ENCODE measurements around the gene UTP14A. TPM values are rescaled to one million over a fixed set of nuclear protein-coding genes. Genes with fewer than 3 reads are reported as not detected.

Gene UTP14A
- total and polyA plus RNA-seq, 2 donors from 2014 or later, result 7.7 to 15.3 TPM

DNA sequence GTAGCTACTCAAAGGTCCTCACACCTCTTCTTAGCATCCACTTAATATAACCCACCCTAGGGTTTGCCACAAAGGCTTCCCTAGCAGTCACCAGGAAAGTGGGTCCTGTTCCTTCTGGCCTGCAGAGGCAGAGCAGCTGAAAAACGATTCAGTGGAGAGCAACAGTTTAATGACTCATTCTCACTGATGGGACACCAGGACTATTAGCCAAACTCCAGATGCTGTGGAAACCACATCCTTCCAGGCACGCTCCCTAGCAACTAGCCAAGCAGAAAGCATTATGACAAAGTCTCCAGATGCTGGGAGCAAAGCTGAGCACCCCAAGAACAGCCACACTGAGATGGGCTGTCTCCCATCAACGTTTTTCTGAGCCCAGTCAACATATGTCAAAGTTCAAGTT, 30.3 kb upstream of the UTP14A start:
- H3K9me3 ChIP-seq (ENCODE audit: control insufficient read depth in 2 of 3, insufficient read depth in 1 of 3, low read length in 3 of 3), result no peaks in the 10 kb centered on the region
- H3K4me1 ChIP-seq (ENCODE audit: control insufficient read depth in 2 of 3, insufficient read depth in 2 of 3, low read depth in 1 of 3, low read length in 3 of 3), result no peaks in the 10 kb centered on the region
- no peak for DNase-seq
- H3K36me3 ChIP-seq (ENCODE audit: control insufficient read depth in 2 of 3, insufficient read depth in 3 of 3, low read length in 3 of 3), result no peaks in the 10 kb centered on the region
- intact Hi-C loops (cut with DNase I), result no loop called here
- H3K4me3 ChIP-seq (ENCODE audit: low read length in 3 of 3), result no peak overlapping the region
- no peak for FAIRE-seq
- no peak overlapping the region for H3K27ac ChIP-seq (ENCODE audit: low read depth in 2 of 2, low read length in 2 of 2)
- TF ChIP-seq, protein P1, sequence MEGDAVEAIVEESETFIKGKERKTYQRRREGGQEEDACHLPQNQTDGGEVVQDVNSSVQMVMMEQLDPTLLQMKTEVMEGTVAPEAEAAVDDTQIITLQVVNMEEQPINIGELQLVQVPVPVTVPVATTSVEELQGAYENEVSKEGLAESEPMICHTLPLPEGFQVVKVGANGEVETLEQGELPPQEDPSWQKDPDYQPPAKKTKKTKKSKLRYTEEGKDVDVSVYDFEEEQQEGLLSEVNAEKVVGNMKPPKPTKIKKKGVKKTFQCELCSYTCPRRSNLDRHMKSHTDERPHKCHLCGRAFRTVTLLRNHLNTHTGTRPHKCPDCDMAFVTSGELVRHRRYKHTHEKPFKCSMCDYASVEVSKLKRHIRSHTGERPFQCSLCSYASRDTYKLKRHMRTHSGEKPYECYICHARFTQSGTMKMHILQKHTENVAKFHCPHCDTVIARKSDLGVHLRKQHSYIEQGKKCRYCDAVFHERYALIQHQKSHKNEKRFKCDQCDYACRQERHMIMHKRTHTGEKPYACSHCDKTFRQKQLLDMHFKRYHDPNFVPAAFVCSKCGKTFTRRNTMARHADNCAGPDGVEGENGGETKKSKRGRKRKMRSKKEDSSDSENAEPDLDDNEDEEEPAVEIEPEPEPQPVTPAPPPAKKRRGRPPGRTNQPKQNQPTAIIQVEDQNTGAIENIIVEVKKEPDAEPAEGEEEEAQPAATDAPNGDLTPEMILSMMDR (IDR thresholded peaks at IDR 0.05; ENCODE audit: borderline replicate concordance, extremely low read depth, insufficient read depth), result no peak
- no peak overlapping the region for H3K9ac ChIP-seq (ENCODE audit: low read length in 3 of 3)
- H3K27me3 ChIP-seq (ENCODE audit: control insufficient read depth, insufficient read depth, low read length), result no peaks in the 10 kb centered on the region

DNA sequence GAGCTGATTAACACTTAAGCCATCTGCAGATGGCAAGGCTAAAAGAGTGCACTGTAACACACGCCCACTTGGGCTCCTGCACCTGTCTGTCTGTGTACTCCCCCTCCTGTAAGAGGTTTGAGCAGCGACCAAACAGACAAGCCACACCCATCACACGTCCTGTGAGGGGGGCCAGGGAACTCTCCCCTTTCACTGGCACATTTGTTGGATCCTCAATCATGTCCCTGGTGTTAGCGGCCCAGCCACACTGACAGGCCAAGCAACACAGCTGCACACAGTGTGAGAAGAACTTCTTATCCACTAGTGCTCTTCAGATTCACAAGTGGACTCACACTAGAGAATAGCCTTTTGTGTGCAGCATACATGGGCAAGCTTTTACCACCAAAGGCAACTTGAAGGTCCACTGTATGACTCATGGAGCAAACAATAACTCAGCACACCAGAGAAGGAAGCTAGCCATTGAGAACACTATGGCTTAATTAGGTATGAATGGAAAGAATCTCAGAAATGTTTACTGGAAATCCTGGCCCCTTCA, 29.1 kb upstream of the UTP14A start:
- intact Hi-C loops (cut with DNase I), result no loop called here
- H3K9ac ChIP-seq (ENCODE audit: low read length in 3 of 3), result no peak overlapping the region
- H3K36me3 ChIP-seq (ENCODE audit: control insufficient read depth in 2 of 3, insufficient read depth in 3 of 3, low read length in 3 of 3), result no peaks in the 10 kb centered on the region
- no peaks in the 10 kb centered on the region for H3K4me1 ChIP-seq (ENCODE audit: control insufficient read depth in 2 of 3, insufficient read depth in 2 of 3, low read depth in 1 of 3, low read length in 3 of 3)
- no peak overlapping the region for H3K27ac ChIP-seq (ENCODE audit: low read depth in 2 of 2, low read length in 2 of 2)
- FAIRE-seq (no peak), DNase-seq (no peak)
- no peaks in the 10 kb centered on the region for H3K9me3 ChIP-seq (ENCODE audit: control insufficient read depth in 2 of 3, insufficient read depth in 1 of 3, low read length in 3 of 3)
- no peaks in the 10 kb centered on the region for H3K27me3 ChIP-seq (ENCODE audit: control insufficient read depth, insufficient read depth, low read length)
- no peak overlapping the region for H3K4me3 ChIP-seq (ENCODE audit: low read length in 3 of 3)
- TF ChIP-seq, protein P1 (IDR thresholded peaks at IDR 0.05; ENCODE audit: borderline replicate concordance, extremely low read depth, insufficient read depth), result no peak

DNA sequence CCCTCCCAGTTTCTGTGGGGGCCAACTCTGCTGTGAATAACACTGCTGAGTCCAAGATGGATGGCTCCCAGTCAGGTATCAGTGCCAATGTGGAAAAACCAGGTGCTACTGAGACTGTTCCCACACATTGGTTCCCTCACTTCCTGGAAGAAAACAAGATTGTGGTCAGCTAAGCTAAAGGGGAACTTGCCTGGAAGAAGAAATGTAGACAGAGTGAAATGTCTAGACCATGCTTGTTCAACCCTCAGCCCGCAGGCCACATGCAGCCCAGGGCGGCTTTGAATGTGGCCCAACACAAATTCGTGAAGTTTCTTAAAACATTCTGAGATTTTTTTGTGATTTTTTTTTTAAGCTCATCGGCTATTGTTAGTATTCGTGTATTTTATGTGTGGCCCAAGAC, 28.6 kb upstream of the UTP14A start:
- Histone ChIP-seq H3K9me3 (ENCODE audit: control insufficient read depth in 2 of 3, insufficient read depth in 1 of 3, low read length in 3 of 3) (no peaks in the 10 kb centered on the region), H3K27ac (ENCODE audit: low read depth in 2 of 2, low read length in 2 of 2) (no peak overlapping the region), H3K36me3 (ENCODE audit: control insufficient read depth in 2 of 3, insufficient read depth in 3 of 3, low read length in 3 of 3) (no peaks in the 10 kb centered on the region), H3K4me3 (ENCODE audit: low read length in 3 of 3) (no peak overlapping the region), H3K9ac (ENCODE audit: low read length in 3 of 3) (no peak overlapping the region), H3K4me1 (ENCODE audit: control insufficient read depth in 2 of 3, insufficient read depth in 2 of 3, low read depth in 1 of 3, low read length in 3 of 3) (no peaks in the 10 kb centered on the region), H3K27me3 (ENCODE audit: control insufficient read depth, insufficient read depth, low read length) (no peaks in the 10 kb centered on the region)
- FAIRE-seq (no peak), DNase-seq (no peak)
- intact Hi-C loops (cut with DNase I), result no loop called here
- TF ChIP-seq, protein P1 (IDR thresholded peaks at IDR 0.05; ENCODE audit: borderline replicate concordance, extremely low read depth, insufficient read depth), result no peak

DNA sequence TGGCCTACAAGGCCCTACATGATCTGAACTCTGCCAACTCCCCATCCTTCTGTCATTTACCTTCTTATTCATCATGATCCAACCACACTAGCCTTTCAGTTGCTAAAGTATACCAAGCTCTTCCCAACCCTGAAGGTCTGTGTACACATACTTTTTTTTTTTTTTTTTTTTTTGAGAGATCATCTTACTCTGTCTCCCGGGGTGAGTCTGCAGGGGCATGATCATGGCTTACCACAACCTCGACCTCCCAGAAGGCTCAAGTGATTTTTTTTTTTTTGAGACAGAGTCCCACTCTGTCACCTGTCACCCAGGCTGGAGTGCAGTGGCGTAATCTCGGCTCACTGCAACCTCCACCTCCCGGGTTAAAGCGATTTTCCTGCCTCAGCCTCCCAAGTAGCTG, 5.9 kb upstream of the UTP14A start:
- Histone ChIP-seq H3K27ac (ENCODE audit: low read depth in 2 of 2, low read length in 2 of 2) (no peak overlapping the region), H3K27me3 (ENCODE audit: control insufficient read depth, insufficient read depth, low read length) (no peaks in the 10 kb centered on the region), H3K36me3 (ENCODE audit: control insufficient read depth in 2 of 3, insufficient read depth in 3 of 3, low read length in 3 of 3) (no peaks in the 10 kb centered on the region), H3K4me1 (ENCODE audit: control insufficient read depth in 2 of 3, insufficient read depth in 2 of 3, low read depth in 1 of 3, low read length in 3 of 3) (no peaks in the 10 kb centered on the region), H3K4me3 (ENCODE audit: low read length in 3 of 3) (no peak overlapping the region), H3K9me3 (ENCODE audit: control insufficient read depth in 2 of 3, insufficient read depth in 1 of 3, low read length in 3 of 3) (no peaks in the 10 kb centered on the region), H3K9ac (ENCODE audit: low read length in 3 of 3) (no peak overlapping the region)
- intact Hi-C loops (cut with DNase I), result no loop called here
- DNase-seq (no peak), FAIRE-seq (no peak)
- TF ChIP-seq, protein P1 (IDR thresholded peaks at IDR 0.05; ENCODE audit: borderline replicate concordance, extremely low read depth, insufficient read depth), result no peak

All from kidney (tissue), 14 donors.